Spleen (tissue), 7 donors: ENCODE results near the gene ANO3.

Source experiments
- POLR2A ChIP-seq, 3 donors: fragments of 450-650 bp; IDR thresholded peaks; one replicate each; pipeline ENCODE4 v1.5.1; 2017; ENCODE audit warnings: antibody characterized with exemption in 3 of 3, mild to moderate bottlenecking in 1 of 3
- POLR2AphosphoS5 ChIP-seq, 3 donors: sonication (generic); formaldehyde crosslinking; IDR thresholded peaks; one replicate each; pipeline ENCODE4 v1.5.1; 2017; ENCODE audit warnings: antibody characterized with exemption in 3 of 3
- TF ChIP-seq, protein P1 (sequence below), 11 experiments: fragments of 200-600 bp in 7 of 11; fragments of 450-650 bp in 4 of 11; sonication (generic) in 4 of 11; IDR thresholded peaks in 8 of 11; conservative IDR thresholded peaks in 3 of 11; 1 replicate in 7 of 11; 2 replicates in 4 of 11; pipeline versions ENCODE4 v1.4.0 to v1.8.0; 2016 to 2021; ENCODE audit warnings: antibody characterized with exemption in 11 of 11, inconsistent platforms in 4 of 11, mild to moderate bottlenecking in 1 of 11
- donor health status: DM: no; HTN: no; CAD: no; lungs with moderate emphysema.
- donor health status: DM: no; HTN: no; CAD: no.
- donor health status: DM: no; HTN: no; CAD: no.

DNA sequence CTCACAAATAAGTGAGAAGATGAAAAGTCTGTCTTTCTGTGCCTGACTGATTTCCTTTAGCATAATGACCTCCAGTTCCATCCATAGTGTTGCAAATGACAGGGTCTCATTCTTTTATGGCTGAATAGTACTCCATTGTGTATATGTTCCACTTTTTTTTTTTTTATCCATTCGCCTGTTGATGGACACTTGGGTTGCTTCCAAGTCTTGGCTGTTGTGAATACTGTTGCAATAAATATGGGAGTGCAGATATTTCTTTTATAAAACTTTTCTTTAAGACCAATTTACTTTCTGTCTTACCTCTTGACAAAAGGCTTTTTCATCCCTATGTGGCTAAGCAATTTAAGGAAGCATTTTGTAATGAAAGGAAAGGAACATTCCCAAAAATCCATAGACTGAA is 135.6 kb downstream of the ANO3 start:
- TF ChIP-seq, protein P1, sequence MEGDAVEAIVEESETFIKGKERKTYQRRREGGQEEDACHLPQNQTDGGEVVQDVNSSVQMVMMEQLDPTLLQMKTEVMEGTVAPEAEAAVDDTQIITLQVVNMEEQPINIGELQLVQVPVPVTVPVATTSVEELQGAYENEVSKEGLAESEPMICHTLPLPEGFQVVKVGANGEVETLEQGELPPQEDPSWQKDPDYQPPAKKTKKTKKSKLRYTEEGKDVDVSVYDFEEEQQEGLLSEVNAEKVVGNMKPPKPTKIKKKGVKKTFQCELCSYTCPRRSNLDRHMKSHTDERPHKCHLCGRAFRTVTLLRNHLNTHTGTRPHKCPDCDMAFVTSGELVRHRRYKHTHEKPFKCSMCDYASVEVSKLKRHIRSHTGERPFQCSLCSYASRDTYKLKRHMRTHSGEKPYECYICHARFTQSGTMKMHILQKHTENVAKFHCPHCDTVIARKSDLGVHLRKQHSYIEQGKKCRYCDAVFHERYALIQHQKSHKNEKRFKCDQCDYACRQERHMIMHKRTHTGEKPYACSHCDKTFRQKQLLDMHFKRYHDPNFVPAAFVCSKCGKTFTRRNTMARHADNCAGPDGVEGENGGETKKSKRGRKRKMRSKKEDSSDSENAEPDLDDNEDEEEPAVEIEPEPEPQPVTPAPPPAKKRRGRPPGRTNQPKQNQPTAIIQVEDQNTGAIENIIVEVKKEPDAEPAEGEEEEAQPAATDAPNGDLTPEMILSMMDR (IDR thresholded peaks at IDR 0.05 in 8 of 11, conservative IDR thresholded peaks at IDR 0.05 in 3 of 11) = no peak
- TF ChIP-seq POLR2A (IDR thresholded peaks at IDR 0.05) (no peak), POLR2AphosphoS5 (IDR thresholded peaks at IDR 0.05) (no peak)
